ENCODE data around the gene MCC. TPM values are rescaled to one million over a fixed set of nuclear protein-coding genes. Genes with fewer than 3 reads are reported as not detected.

The MCC gene
- polyA plus RNA-seq, 10 donors: 12.7 to 22.2 (median 15.2) TPM

- DNase-seq: peak in 2 of 3 donors; percentile 69 to 81
Measured at GRCh38 chr5:113039229-113039933, 448.9 kb downstream of the MCC start.

DNA sequence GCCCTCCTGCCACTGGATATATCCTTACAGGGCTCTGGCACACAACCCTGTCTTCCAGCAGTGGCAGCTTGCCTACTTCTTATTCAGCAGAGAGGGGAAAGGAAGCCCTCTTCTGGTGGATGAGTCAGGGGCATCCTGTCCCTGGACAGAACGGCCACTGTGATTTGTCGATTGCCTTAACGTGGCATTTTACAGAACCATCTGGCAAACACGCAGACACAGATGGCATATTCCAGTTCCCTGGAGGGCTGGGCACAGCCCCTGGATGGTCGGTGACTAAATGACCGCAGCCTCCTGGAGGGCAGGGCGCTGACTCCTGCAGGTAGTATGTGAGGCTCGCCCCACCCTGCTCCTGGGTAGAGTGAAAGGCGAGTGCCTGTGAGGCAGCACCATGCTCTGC, 449.5 kb downstream of the MCC start:
- DNase-seq: no peak

- no peak for DNase-seq
Measured at GRCh38 chr5:113038136-113038535, 450.1 kb downstream of the MCC start.

- DNase-seq: no peak
Measured at GRCh38 chr5:113036826-113037225, 451.4 kb downstream of the MCC start.

- DNase-seq: no peak
Measured at GRCh38 chr5:113036321-113036720, 451.9 kb downstream of the MCC start.

DNA sequence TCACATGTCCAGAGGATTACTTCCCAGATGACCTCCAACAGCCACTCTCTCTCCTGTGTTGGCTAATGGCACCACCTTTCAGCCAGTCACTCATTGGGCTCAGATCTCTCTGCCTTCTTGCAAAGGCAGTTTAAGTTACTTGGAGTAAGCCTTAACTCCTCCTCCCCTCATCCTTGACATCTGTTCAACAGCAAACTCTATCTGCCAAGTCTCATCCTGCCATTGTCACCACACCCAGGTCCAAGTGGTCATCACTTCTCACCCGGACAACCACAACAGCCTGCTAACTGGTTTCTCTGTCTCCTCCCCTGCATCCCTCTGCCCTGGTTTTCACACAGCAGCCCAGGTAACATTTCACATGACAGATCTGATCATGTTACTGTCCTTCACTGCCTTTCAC, 453.2 kb downstream of the MCC start:
- no peak for DNase-seq

GRCh38 chr5:113034182-113034773, 454.0 kb downstream of the MCC start:
- peak in 1 of 3 donors; percentile 82 for DNase-seq

GRCh38 chr5:113031557-113031956, 456.7 kb downstream of the MCC start:
- no peak for DNase-seq

DNA sequence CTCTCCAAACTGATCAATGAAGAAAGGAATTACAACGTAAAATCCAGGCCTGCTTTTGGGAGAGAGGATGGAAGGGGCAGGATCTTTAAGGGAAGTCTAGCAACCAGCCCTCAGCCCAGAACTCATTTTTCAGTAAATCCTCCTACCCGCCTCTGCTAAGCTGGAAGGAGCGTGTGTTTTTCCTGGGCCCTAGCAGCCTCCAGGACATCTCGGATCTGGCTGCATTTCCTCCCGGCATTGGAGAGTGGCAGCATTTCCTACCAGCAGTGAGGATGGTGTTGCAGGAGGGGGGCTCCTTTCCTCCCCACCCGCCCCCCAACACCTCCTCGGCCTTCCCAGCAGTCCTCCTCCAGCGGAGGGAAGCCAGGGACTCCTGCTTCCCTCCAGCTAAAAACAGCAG, 457.1 kb downstream of the MCC start:
- no peak for DNase-seq

GRCh38 chr5:113029614-113030013, 458.6 kb downstream of the MCC start:
- DNase-seq: no peak

- no peak for DNase-seq
Measured at GRCh38 chr5:113027431-113027830, 460.8 kb downstream of the MCC start.

GRCh38 chr5:113027015-113027414, 461.2 kb downstream of the MCC start:
- no peak for DNase-seq

DNA sequence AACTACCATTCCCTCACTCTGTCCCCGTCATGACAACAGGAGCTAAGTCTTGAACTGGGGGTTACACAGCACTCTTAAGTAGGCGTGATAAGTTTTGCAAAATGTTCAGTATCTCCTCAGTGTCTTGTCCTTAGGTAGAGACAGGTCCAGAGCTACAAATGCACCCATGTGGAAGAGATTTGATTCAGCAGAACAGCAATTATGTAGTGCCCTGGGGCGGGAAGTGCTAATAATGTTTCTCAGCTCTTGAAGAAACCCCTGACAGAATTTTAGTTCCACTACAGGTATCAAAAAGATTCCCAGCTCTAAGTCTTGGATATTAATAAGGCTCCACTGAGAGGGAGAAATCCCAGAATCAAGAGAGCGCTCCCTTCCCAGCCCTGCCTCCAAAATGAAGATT, 462.0 kb downstream of the MCC start:
- DNase-seq: no peak

GRCh38 chr5:113025596-113025995, 462.7 kb downstream of the MCC start:
- DNase-seq: no peak

- no peak for DNase-seq
Measured at GRCh38 chr5:113024076-113024697, 464.1 kb downstream of the MCC start.

DNA sequence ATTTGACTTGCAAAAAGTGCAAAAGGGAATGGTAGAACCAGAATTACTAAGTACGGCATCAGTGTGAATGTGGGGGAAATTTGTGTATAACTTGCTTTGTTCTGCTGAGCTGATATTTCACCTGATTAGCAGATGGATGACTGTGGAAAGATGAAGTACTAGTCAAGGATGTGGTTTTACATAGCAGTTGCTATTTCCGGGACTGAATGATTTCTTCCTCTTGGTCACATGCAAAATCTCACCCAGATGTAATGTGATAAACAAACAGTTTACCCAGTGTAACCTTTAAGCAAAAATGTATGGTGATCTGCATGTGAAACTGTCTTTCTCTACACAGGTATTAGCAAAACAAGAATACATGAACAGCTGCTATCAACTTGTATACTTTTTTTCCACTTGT, 465.6 kb downstream of the MCC start:
- no peak for DNase-seq

GRCh38 chr5:113020461-113021273, 467.6 kb downstream of the MCC start:
- DNase-seq: no peak

- DNase-seq: no peak
Measured at GRCh38 chr5:113017881-113018635, 470.2 kb downstream of the MCC start.

DNA sequence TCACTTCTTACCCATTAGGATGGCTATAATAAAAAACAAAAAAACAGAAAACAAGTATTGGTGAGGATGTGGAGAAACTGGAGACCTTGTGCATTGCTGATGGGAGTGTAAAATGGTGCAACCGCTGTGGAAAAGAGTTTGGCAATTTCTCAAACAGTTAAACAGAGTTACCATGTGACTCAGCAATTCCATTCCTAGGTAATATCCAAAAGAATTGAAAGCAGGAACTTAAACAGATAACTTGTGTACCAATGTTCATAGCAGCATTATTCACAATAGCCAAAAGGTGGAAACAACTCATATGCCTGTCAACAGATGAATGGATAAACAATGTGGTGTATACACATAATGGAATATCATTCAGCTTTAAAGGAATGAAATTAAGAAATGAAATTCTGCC, 482.8 kb downstream of the MCC start:
- no peak for DNase-seq

- no peak for DNase-seq
Measured at GRCh38 chr5:113003763-113004162, 484.5 kb downstream of the MCC start.

GRCh38 chr5:113002423-113002822, 485.8 kb downstream of the MCC start:
- DNase-seq: no peak

- no peak for DNase-seq
Measured at GRCh38 chr5:113000466-113000865, 487.8 kb downstream of the MCC start.

Measured in muscle of back (tissue), 11 donors.